GM04504 (cell line): ENCODE results near the gene MAML2.

Experiments
- DNase-seq: peaks from one replicate; pipeline ENCODE4 v3.0.0-alpha.2; 2012; ENCODE audit warnings: low read depth

The MAML2 gene

GRCh38 chr11:96125400-96125799 lies 217.6 kb downstream of the MAML2 start:
- DNase-seq, result no peak

GRCh38 chr11:96124155-96124554 lies 218.8 kb downstream of the MAML2 start:
- no peak for DNase-seq

- DNase-seq, result no peak
Measured at GRCh38 chr11:96123301-96123700, 219.7 kb downstream of the MAML2 start.

- DNase-seq, result no peak
Measured at GRCh38 chr11:96122601-96123074, 220.4 kb downstream of the MAML2 start.

GRCh38 chr11:96119211-96119610 lies 223.8 kb downstream of the MAML2 start:
- no peak for DNase-seq

- DNase-seq, result no peak
Measured at GRCh38 chr11:96116376-96116775, 226.6 kb downstream of the MAML2 start.

GRCh38 chr11:96114178-96115064 lies 228.6 kb downstream of the MAML2 start:
- DNase-seq, result no peak

- no peak for DNase-seq
Measured at GRCh38 chr11:96113193-96113681, 229.8 kb downstream of the MAML2 start.

GRCh38 chr11:96112192-96113128 lies 230.5 kb downstream of the MAML2 start:
- no peak for DNase-seq

GRCh38 chr11:96111308-96111707 lies 231.7 kb downstream of the MAML2 start:
- DNase-seq, result no peak

GRCh38 chr11:96110302-96110701 lies 232.7 kb downstream of the MAML2 start:
- no peak for DNase-seq

GRCh38 chr11:96109331-96110030 lies 233.5 kb downstream of the MAML2 start:
- no peak for DNase-seq

- DNase-seq, result no peak
Measured at GRCh38 chr11:96107143-96107824, 235.7 kb downstream of the MAML2 start.

- DNase-seq, result no peak
Measured at GRCh38 chr11:96106645-96107044, 236.3 kb downstream of the MAML2 start.

- no peak for DNase-seq
Measured at GRCh38 chr11:96105944-96106343, 237.1 kb downstream of the MAML2 start.

GRCh38 chr11:96105197-96105895 lies 237.6 kb downstream of the MAML2 start:
- no peak for DNase-seq

GRCh38 chr11:96104496-96104895 lies 238.5 kb downstream of the MAML2 start:
- DNase-seq, result no peak

GRCh38 chr11:96103721-96104120 lies 239.3 kb downstream of the MAML2 start:
- DNase-seq, result no peak

- DNase-seq, result no peak
Measured at GRCh38 chr11:96103102-96103501, 239.9 kb downstream of the MAML2 start.

- no peak for DNase-seq
Measured at GRCh38 chr11:96102664-96103078, 240.3 kb downstream of the MAML2 start.

- no peak for DNase-seq
Measured at GRCh38 chr11:96101146-96101545, 241.8 kb downstream of the MAML2 start.
